K562 (cell line): ENCODE data around the gene DNAJC30. TPM values are rescaled to one million over a fixed set of nuclear protein-coding genes. Genes with fewer than 3 reads are reported as not detected.

Experiments used
- ATAC-seq: fragments of 200-7000 bp; cut with Tn5 transposase; 3 replicates; pipeline ENCODE4 v1.9.1; 2020; ENCODE audit warnings: moderate library complexity
- BruUV-seq: library from RNA; stranded (reverse); fragments of 400-500 nt; replicated peaks from 2 replicates; lab custom pipeline; 2021; lab: Mats Ljungman, UMichigan
- CTCF ChIA-PET: fragments of 300-600 bp; formaldehyde crosslinking; extraction: SDS; loops from one replicate; lab custom pipeline; 2021; ENCODE audit warnings: low intra/inter-chr PET ratio; lab: Yijun Ruan, JAX
- POLR2A ChIA-PET: fragments of 300-600, 350-650 bp; sonication (Branson Sonifier 250); formaldehyde crosslinking; extraction: SDS; loops from one replicate; lab custom pipeline; 2021; ENCODE audit warnings: antibody characterized with exemption, inconsistent platforms; lab: Yijun Ruan, JAX
- DNase-seq, 4 experiments: peaks; one replicate each; pipeline versions ENCODE4 v3.0.0 to v3.0.0-alpha.2; 2011 to 2018; ENCODE audit warnings: low spot score in 3 of 4, mixed read lengths in 3 of 4; ENCODE audit errors: extremely low read depth in 1 of 4
- FAIRE-seq: peaks from 2 replicates; lab custom pipeline; 2011; peaks lifted over from hg19 to GRCh38; lab: Jason Lieb, UNC
- H2AFZ ChIP-seq: 2 replicates; pipeline ENCODE4 v1.6.0; 2011; ENCODE audit warnings: low read depth, low read length, control low read depth, inconsistent platforms
- H3K27ac ChIP-seq: fragments of 200-600 bp; 3 replicates; pipeline ENCODE4 v1.8.0; 2011; ENCODE audit warnings: low read depth, mild to moderate bottlenecking, control low read depth, inconsistent platforms, low read length, moderate library complexity, mixed read lengths; ENCODE audit errors: extremely low read depth
- H3K27me3 ChIP-seq, 2 experiments: fragments of 300-600 bp in 1 of 2; 2 replicates in 1 of 2; 3 replicates in 1 of 2; pipeline versions ENCODE4 v1.6.0 to v1.8.0; 2011; ENCODE audit warnings: inconsistent platforms in 2 of 2, low read length in 2 of 2, mild to moderate bottlenecking in 1 of 2, mixed read lengths in 1 of 2, moderate library complexity in 1 of 2; ENCODE audit not compliant: control insufficient read depth in 2 of 2, insufficient read depth in 2 of 2
- H3K36me3 ChIP-seq: fragments of 300-600 bp; 3 replicates; pipeline ENCODE4 v1.8.0; 2011; ENCODE audit warnings: mild to moderate bottlenecking, low read length, inconsistent platforms; ENCODE audit not compliant: control insufficient read depth, insufficient read depth
- H3K4me1 ChIP-seq, 2 experiments: fragments of 200-600 bp in 1 of 2; replicated peaks in 1 of 2; 2 replicates in 1 of 2; 3 replicates in 1 of 2; pipeline versions ENCODE4 v1.5.1 to v1.8.0; 2011; ENCODE audit warnings: inconsistent platforms in 2 of 2, low read length in 2 of 2, mild to moderate bottlenecking in 1 of 2, mixed read lengths in 1 of 2, moderate library complexity in 1 of 2; ENCODE audit not compliant: control insufficient read depth in 2 of 2, insufficient read depth in 2 of 2
- H3K4me2 ChIP-seq: 2 replicates; pipeline ENCODE4 v1.6.1; 2011; ENCODE audit warnings: low read length, control low read depth, inconsistent platforms, mixed read lengths; ENCODE audit not compliant: insufficient read depth
- H3K4me3 ChIP-seq: fragments of 200-600 bp; sonication (generic), shearing (Covaris generic); 2 replicates; pipeline ENCODE4 v1.5.1; 2016; ENCODE audit warnings: control low read depth, inconsistent platforms
- H3K79me2 ChIP-seq: fragments of 200-600 bp; 3 replicates; pipeline ENCODE4 v1.8.0; 2011; ENCODE audit warnings: low read length, inconsistent platforms; ENCODE audit not compliant: control insufficient read depth, insufficient read depth
- H3K9ac ChIP-seq, 2 experiments: 2 replicates each; pipeline versions ENCODE4 v1.6.0 to v1.6.1; 2011; ENCODE audit warnings: low read depth in 2 of 2, low read length in 2 of 2, control low read depth in 1 of 2, inconsistent platforms in 1 of 2, mild to moderate bottlenecking in 1 of 2, mixed read lengths in 1 of 2; ENCODE audit not compliant: insufficient read depth in 1 of 2
- H3K9me1 ChIP-seq: one replicate; pipeline ENCODE4 v1.6.0; 2011; ENCODE audit warnings: inconsistent platforms, mild to moderate bottlenecking, low read length, moderate library complexity; ENCODE audit not compliant: control insufficient read depth, insufficient read depth
- H3K9me3 ChIP-seq: replicated peaks from 2 replicates; pipeline ENCODE4 v1.5.1; 2011; ENCODE audit warnings: low read depth, low read length, inconsistent platforms; ENCODE audit not compliant: control insufficient read depth, insufficient read depth
- H4K20me1 ChIP-seq: replicated peaks from 2 replicates; pipeline ENCODE4 v1.6.1; 2011; ENCODE audit warnings: low read length, inconsistent platforms, mixed read lengths; ENCODE audit not compliant: control insufficient read depth, insufficient read depth
- ATF7 ChIP-seq: fragments of 450-650 bp; IDR thresholded peaks from 2 replicates; pipeline ENCODE4 v1.7.1; 2014; ENCODE audit warnings: mild to moderate bottlenecking, moderate library complexity
- BCOR ChIP-seq: fragments of 450-650 bp; IDR thresholded peaks from 2 replicates; pipeline ENCODE4 v1.6.1; 2016
- CCAR2 ChIP-seq: fragments of 200-400 bp; formaldehyde crosslinking; IDR thresholded peaks from 2 replicates; pipeline ENCODE4 v1.6.1; 2017; ENCODE audit warnings: mild to moderate bottlenecking, low read depth, low read length
- CREM ChIP-seq: IDR thresholded peaks from 2 replicates; pipeline ENCODE4 v1.6.1; 2014; ENCODE audit warnings: antibody characterized with exemption, low read depth
- EP300 ChIP-seq: IDR thresholded peaks from 2 replicates; pipeline ENCODE4 v1.6.1; 2012; ENCODE audit warnings: low read length, improper control_type of control experiment
- FOSL1 ChIP-seq: fragments of 200-800 bp; sonication (Bioruptor generic); conservative IDR thresholded peaks from 2 replicates; pipeline ENCODE4 v1.6.1; 2016; ENCODE audit warnings: missing genetic modification characterization, missing compliant biosample characterization
- HDAC2 ChIP-seq: fragments of 450-650 bp; IDR thresholded peaks from 2 replicates; pipeline ENCODE4 v1.6.1; 2016; ENCODE audit warnings: mild to moderate bottlenecking
- JUN ChIP-seq, 2 experiments: sonication (generic) in 1 of 2; formaldehyde crosslinking in 1 of 2; IDR thresholded peaks; 2 replicates each; pipeline versions ENCODE4 v1.6.1 to v1.8.0; 2012 to 2022; ENCODE audit warnings: borderline replicate concordance in 2 of 2, mild to moderate bottlenecking in 2 of 2, improper control_type of control experiment in 1 of 2, low read depth in 1 of 2, low read length in 1 of 2, missing genetic modification reagents in 1 of 2
- POLR2H ChIP-seq: IDR thresholded peaks from 2 replicates; pipeline ENCODE4 v1.6.1; 2016; ENCODE audit warnings: missing genetic modification characterization, low read depth, mild to moderate bottlenecking, control low read depth, missing compliant biosample characterization, moderate library complexity
- SMARCA4 ChIP-seq: fragments of 450-650 bp; IDR thresholded peaks from 2 replicates; pipeline ENCODE4 v1.6.1; 2016
- TFAP4 ChIP-seq: sonication (generic); formaldehyde crosslinking; IDR thresholded peaks from 2 replicates; pipeline ENCODE4 v1.8.0; 2022; ENCODE audit warnings: missing genetic modification reagents, mild to moderate bottlenecking, moderate library complexity, borderline replicate concordance
- TRIM24 ChIP-seq, 2 experiments: fragments of 450-650 bp; IDR thresholded peaks; 2 replicates each; pipeline ENCODE4 v1.6.1; 2016
- ZEB2 ChIP-seq: fragments of 450-650 bp; IDR thresholded peaks from 2 replicates; pipeline ENCODE4 v1.6.1; 2016
- ZNF12 ChIP-seq: sonication (generic); formaldehyde crosslinking; IDR thresholded peaks from 2 replicates; pipeline ENCODE4 v1.4.0; 2020; ENCODE audit warnings: mild to moderate bottlenecking, missing genetic modification reagents
- ZNF584 ChIP-seq: fragments of 200-800 bp; sonication (Bioruptor generic); IDR thresholded peaks from 2 replicates; pipeline ENCODE4 v1.6.1; 2016; ENCODE audit warnings: low read depth, mild to moderate bottlenecking, missing genetic modification characterization, missing compliant biosample characterization
- ZNF592 ChIP-seq: fragments of 450-650 bp; IDR thresholded peaks from 2 replicates; pipeline ENCODE4 v1.6.1; 2017; ENCODE audit warnings: antibody characterized with exemption, mild to moderate bottlenecking
- WGBS: fragments of 100-300 bp; shearing (Covaris generic); methylation state at CpG from one replicate; pipeline ENCODE4 v1.1.6; 2016; ENCODE audit warnings: low coverage, mixed read lengths; ENCODE audit not compliant: insufficient coverage; ENCODE audit errors: missing lambda C conversion rate; 5-methylcytosine and 5-hydroxymethylcytosine counted together
- in situ Hi-C: fragments of 300-500 bp; cut with MboI; formaldehyde crosslinking; loops from 4 replicates; pipeline ENCODE4 v1.15.0; 2018; ENCODE audit warnings: inconsistent platforms, mixed read lengths
- intact Hi-C: fragments of 100-400 bp; cut with micrococcal nuclease; formaldehyde crosslinking; loops from 2 replicates; pipeline ENCODE4 v1.14.2; 2022
- polyA plus RNA-seq, 8 experiments: library from polyadenylated mRNA; depleted of rRNA in 4 of 8; stranded (reverse) in 5 of 8; unstranded in 3 of 8; fragments of >200 nt; fragmentation: Nextera tagmentation in 2 of 8; fragmentation: Illumina TruSeq in 1 of 8; extraction: Ambion mirVana in 2 of 8; extraction: Trizol in 1 of 8; gene quantifications; 2 replicates each; pipeline versions ENCODE4 v1.2.1 to v1.2.3, GENCODE V29; 2011 to 2014; ENCODE audit warnings: inconsistent platforms in 1 of 8, missing spikeins in 1 of 8
- total RNA-seq, 7 experiments: library from RNA; depleted of rRNA in 6 of 7; stranded (reverse); fragments of >200 nt in 6 of 7; fragmentation: Illumina TruSeq in 2 of 7; extraction: Trizol in 2 of 7; gene quantifications; 2 replicates each; pipeline versions ENCODE4 v1.2.1 to v1.2.3, GENCODE V29; 2011 to 2021; ENCODE audit warnings: low replicate concordance in 1 of 7

The DNAJC30 gene
- total and polyA plus RNA-seq, 9 of the 15 experiments (the other 6 are each of a cell fraction or from before 2014, with no cell fraction given), result 1.1 to 11.3 (median 4.6) TPM

- DNase-seq (peak in 3 of 4 experiments; percentile 54 to 73 (median 63)), FAIRE-seq (peak; percentile 86), ATAC-seq (peak; percentile 57)
- ChIA-PET CTCF (no interaction called here), POLR2A (interaction anchor here (0.6 to 3.3 kb wide), 6 partner anchors 9 to 129 kb away, joined by 3 to 16 read pairs (median 6); partner anchors contain the start of genes BUD23 and DNAJC30)
- Histone ChIP-seq H4K20me1 (peaks cover 27% of the 10 kb centered on the region), H3K4me2 (peak overlapping the region; percentile 3; the same call in 1 of the 2 replicates), H3K4me1 (peaks cover 20 to 65% of the 10 kb centered on the region in 2 experiments; a peak in 4 of 5 replicates), H3K9me3 (no peaks in the 10 kb centered on the region), H3K79me2 (no peaks in the 10 kb centered on the region), H3K36me3 (peaks cover 16% of the 10 kb centered on the region; the same call in 2 of the 3 replicates), H3K27ac (peak overlapping the region; percentile 47; the same call in 1 of the 3 replicates), H2AFZ (no peak overlapping the region), H3K9ac (peak overlapping the region in 1 of 2 experiments; percentile 72; a peak in 2 of 4 replicates), H3K4me3 (no peak overlapping the region), H3K9me1 (no peaks in the 10 kb centered on the region), H3K27me3 (no peaks in the 10 kb centered on the region; a peak in 1 of 5 replicates)
- intact Hi-C loops, result no loop called here
- in situ Hi-C loops, result no loop called here
- WGBS, result 39% methylated on average over 25 of the region's 25 CpGs
- no TSS peak for BruUV-seq
- TF ChIP-seq CCAR2, result no peak
- TF ChIP-seq ZNF12 (CRISPR knock-in tag), result 0 out of 2 replicates have a peak, but pooled peaks have one; percentile 21
- peak; percentile 45; the same call in 1 of the 2 replicates for TF ChIP-seq CREM
- TF ChIP-seq EP300, result peak; percentile 35; the same call in 1 of the 2 replicates
- peak; percentile 95 for TF ChIP-seq FOSL1 (tag)
- peak; percentile 77 for TF ChIP-seq JUN (IDR thresholded peaks at IDR 0.05; ENCODE audit: borderline replicate concordance, low read depth, low read length)
- no peak for TF ChIP-seq JUN (CRISPR knock-in tag; IDR thresholded peaks at IDR 0.05; ENCODE audit: borderline replicate concordance)
- TF ChIP-seq BCOR, result peak; percentile 85
- TF ChIP-seq SMARCA4, result peak; percentile 72
- TF ChIP-seq TRIM24 (IDR thresholded peaks at IDR 0.05), result 0 out of 4 replicates have a peak, but pooled peaks of 1 of the 2 experiments have one; percentile 18
- TF ChIP-seq POLR2H (tag), result no peak
- no peak for TF ChIP-seq ZNF584
- TF ChIP-seq ATF7, result 0 out of 2 replicates have a peak, but pooled peaks have one; percentile 19
- TF ChIP-seq TFAP4, result peak; percentile 40; the same call in 1 of the 2 replicates
- peak; percentile 51; the same call in 1 of the 2 replicates for TF ChIP-seq HDAC2
- peak; percentile 64 for TF ChIP-seq ZNF592
- TF ChIP-seq ZEB2, result peak; percentile 58; the same call in 1 of the 2 replicates
Measured at GRCh38 chr7:73706126-73707044, 23.1 kb upstream of the DNAJC30 start.
